Transverse colon (tissue), 4 donors: Measurements from ENCODE around the gene KDF1. TPM values are rescaled to one million over a fixed set of nuclear protein-coding genes. Genes with fewer than 3 reads are reported as not detected.

Experiments
- DNase-seq: peaks from one replicate; pipeline ENCODE4 v3.0.0-alpha.2; 2019
- H3K27ac ChIP-seq, 4 donors: fragments of 200-600 bp; sonication (generic); 2 replicates each; pipeline ENCODE4 v1.5.1; 2016 to 2018; ENCODE audit warnings: inconsistent platforms in 4 of 4
- H3K27me3 ChIP-seq: fragments of 200-600 bp; sonication (generic); 2 replicates; pipeline ENCODE4 v1.5.1; 2017; ENCODE audit warnings: inconsistent platforms
- H3K36me3 ChIP-seq, 4 donors: fragments of 200-600 bp; sonication (generic); 2 replicates each; pipeline ENCODE4 v1.5.1; 2017 to 2019; ENCODE audit warnings: inconsistent platforms in 4 of 4
- H3K4me1 ChIP-seq, 4 donors: fragments of 200-600 bp; sonication (generic); 2 replicates each; pipeline ENCODE4 v1.5.1; 2017 to 2020; ENCODE audit warnings: inconsistent platforms in 4 of 4
- H3K4me3 ChIP-seq, 4 donors: fragments of 200-600 bp; sonication (generic); 1 replicate in 1 of 4; 2 replicates in 3 of 4; pipeline versions ENCODE4 v1.5.1 to v1.6.1; 2017 to 2019; ENCODE audit warnings: inconsistent platforms in 4 of 4
- H3K9me3 ChIP-seq, 2 donors: fragments of 200-600 bp; sonication (generic); 2 replicates each; pipeline ENCODE4 v1.5.1; 2017 to 2019; ENCODE audit warnings: inconsistent platforms in 2 of 2
- EP300 ChIP-seq: sonication (generic); formaldehyde crosslinking; IDR thresholded peaks from one replicate; pipeline ENCODE4 v1.6.1; 2017; ENCODE audit warnings: antibody characterized with exemption, low read depth
- POLR2A ChIP-seq: fragments of 450-650 bp; IDR thresholded peaks from one replicate; pipeline ENCODE4 v1.6.1; 2016; ENCODE audit warnings: antibody characterized with exemption, mild to moderate bottlenecking, moderate library complexity
- POLR2AphosphoS5 ChIP-seq, 3 donors: sonication (generic); formaldehyde crosslinking; IDR thresholded peaks; one replicate each; pipeline ENCODE4 v1.6.1; 2016; ENCODE audit warnings: antibody characterized with exemption in 3 of 3
- WGBS, 2 donors: methylation state at CpG; one replicate each; pipeline ENCODE4 v1.1.5; 2018; ENCODE audit warnings: low coverage in 1 of 2; 5-methylcytosine and 5-hydroxymethylcytosine counted together
- in situ Hi-C, 4 donors: fragments of 200-750 bp; cut with MboI; loops; one replicate each; pipeline versions ENCODE4 v1.15.0 to v1.15.1; 2017; ENCODE audit warnings: low sequenced_read_pairs in 3 of 4, low pct_ligation_motif_present in 1 of 4, low pct_unique_long_range_greater_than_20kb in 1 of 4
- intact Hi-C: fragments of 100-400 bp; cut with DNase I; formaldehyde crosslinking; loops from one replicate; pipeline ENCODE4 v1.15.1; 2023; ENCODE audit warnings: low total_unique reads
- total RNA-seq, 4 donors: library from RNA; depleted of rRNA; stranded (reverse); fragments of >200 nt; gene quantifications; one replicate each; pipeline ENCODE4 v1.1.0, GENCODE V29; 2016
- TF ChIP-seq, protein P1 (sequence below), 5 experiments: fragments of 200-600 bp in 3 of 5; fragments of 450-650 bp in 2 of 5; sonication (generic) in 3 of 5; IDR thresholded peaks; 1 replicate in 2 of 5; 2 replicates in 3 of 5; pipeline ENCODE4 v1.5.1; 2016 to 2017; ENCODE audit warnings: antibody characterized with exemption in 5 of 5, inconsistent platforms in 3 of 5, mild to moderate bottlenecking in 2 of 5, moderate library complexity in 1 of 5

Gene KDF1
- total RNA-seq, 4 donors from 2014 or later, result 11.6 to 36.2 (median 29.8) TPM

DNA sequence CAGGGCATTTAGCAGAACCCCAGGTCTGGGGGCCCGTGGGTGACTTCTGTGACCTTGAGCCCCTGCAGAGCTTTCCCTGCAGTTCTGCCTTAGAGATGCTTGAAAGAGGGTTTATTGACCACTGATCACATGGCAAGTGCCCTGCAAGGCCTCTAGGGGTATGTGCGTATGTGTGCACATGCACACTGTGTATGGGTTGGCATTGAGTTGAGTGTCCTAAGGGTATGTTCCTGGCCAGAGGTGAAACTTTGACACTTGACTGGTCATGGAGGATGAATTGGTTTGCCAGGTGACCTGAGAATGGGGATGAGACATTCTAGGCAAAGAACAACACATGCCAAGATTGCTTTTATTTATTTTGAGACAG is 21.6 kb downstream of the KDF1 start:
- Histone ChIP-seq H3K27ac (no peak overlapping the region), H3K4me1 (no peaks in the 10 kb centered on the region), H3K9me3 (no peaks in the 10 kb centered on the region), H3K36me3 (peaks cover 0 to 31% (median 12%) of the 10 kb centered on the region in 4 donors), H3K4me3 (no peak overlapping the region), H3K27me3 (no peaks in the 10 kb centered on the region)
- 90% methylated on average over 2 of the region's 2 CpGs; no CpG with 5 or more reads in 1 of the 2 donors for WGBS, 2 donors
- TF ChIP-seq POLR2AphosphoS5 (IDR thresholded peaks at IDR 0.05) (no peak), POLR2A (no peak), EP300 (no peak)
- intact Hi-C loops (no loop called here), in situ Hi-C loops (no loop called here)
- DNase-seq, result no peak

DNA sequence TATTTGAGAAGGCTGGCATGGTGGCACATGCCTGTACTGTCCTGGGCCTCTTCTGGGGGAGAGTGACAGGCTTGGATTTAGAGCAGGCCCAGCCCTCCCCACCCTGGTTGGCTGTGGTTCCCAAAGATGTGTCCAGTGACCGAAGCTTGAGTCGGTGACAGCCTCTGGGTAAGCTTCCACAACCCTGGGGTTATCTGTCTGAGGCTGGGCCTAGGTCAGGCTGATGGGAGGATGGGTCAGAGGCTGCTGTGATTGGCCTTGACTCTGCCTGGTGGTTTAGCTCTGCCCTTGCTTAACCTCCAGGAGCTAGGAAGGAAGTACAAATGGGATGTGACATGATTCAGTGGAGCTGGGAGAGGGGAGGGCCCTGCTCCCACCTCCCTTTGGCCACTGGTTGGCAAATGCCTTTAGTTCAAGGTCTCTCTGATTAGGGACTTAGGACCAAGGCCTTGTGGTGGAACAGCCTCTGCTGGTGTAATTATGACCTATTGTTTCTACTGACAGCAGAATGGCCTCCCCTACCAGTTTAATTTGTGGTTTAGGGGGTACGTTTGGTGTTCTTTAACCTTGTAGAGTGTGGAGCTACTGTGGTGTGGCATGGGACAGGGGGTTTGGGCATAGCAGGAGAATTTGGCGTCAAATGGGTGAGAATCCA is 22.1 kb downstream of the KDF1 start:
- no peak for TF ChIP-seq EP300
- TF ChIP-seq, protein P1, sequence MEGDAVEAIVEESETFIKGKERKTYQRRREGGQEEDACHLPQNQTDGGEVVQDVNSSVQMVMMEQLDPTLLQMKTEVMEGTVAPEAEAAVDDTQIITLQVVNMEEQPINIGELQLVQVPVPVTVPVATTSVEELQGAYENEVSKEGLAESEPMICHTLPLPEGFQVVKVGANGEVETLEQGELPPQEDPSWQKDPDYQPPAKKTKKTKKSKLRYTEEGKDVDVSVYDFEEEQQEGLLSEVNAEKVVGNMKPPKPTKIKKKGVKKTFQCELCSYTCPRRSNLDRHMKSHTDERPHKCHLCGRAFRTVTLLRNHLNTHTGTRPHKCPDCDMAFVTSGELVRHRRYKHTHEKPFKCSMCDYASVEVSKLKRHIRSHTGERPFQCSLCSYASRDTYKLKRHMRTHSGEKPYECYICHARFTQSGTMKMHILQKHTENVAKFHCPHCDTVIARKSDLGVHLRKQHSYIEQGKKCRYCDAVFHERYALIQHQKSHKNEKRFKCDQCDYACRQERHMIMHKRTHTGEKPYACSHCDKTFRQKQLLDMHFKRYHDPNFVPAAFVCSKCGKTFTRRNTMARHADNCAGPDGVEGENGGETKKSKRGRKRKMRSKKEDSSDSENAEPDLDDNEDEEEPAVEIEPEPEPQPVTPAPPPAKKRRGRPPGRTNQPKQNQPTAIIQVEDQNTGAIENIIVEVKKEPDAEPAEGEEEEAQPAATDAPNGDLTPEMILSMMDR (IDR thresholded peaks at IDR 0.05), result no peak
- TF ChIP-seq POLR2A, result no peak
- no peak for TF ChIP-seq POLR2AphosphoS5 (IDR thresholded peaks at IDR 0.05)
- no peak overlapping the region for H3K4me3 ChIP-seq
- peaks cover 0 to 26% (median 9%) of the 10 kb centered on the region in 4 donors for H3K36me3 ChIP-seq
- intact Hi-C loops (no loop called here), in situ Hi-C loops (no loop called here)
- no peak overlapping the region for H3K27ac ChIP-seq
- no peaks in the 10 kb centered on the region for H3K9me3 ChIP-seq
- H3K27me3 ChIP-seq, result no peaks in the 10 kb centered on the region
- WGBS, 2 donors, result 92% methylated on average over 4 of the region's 4 CpGs; no CpG with 5 or more reads in 1 of the 2 donors
- no peak for DNase-seq
- no peaks in the 10 kb centered on the region for H3K4me1 ChIP-seq

DNA sequence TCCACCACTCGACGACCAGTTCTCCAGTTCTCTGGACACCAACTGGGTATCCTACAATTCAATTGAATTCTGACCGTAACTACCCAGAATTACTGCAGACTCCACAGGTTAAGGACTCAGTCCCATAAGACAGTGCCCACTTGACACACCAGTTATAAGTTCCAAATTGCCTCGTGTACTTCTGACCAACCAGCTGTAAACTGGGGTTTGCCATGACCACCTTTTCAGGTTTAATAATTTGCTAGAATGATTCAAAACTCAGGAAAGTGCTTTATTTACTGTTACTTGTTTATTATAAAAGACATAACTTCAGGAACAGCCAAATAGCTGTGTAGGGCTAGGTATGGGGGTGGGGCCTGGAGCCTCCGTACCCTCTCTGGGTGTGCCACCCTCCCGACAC is 23.4 kb downstream of the KDF1 start:
- H3K27me3 ChIP-seq, result no peaks in the 10 kb centered on the region
- WGBS, 2 donors, result 82 to 86% methylated on average over 6 of the region's 6 CpGs
- in situ Hi-C loops (no loop called here), intact Hi-C loops (no loop called here)
- DNase-seq, result no peak
- no peaks in the 10 kb centered on the region for H3K4me1 ChIP-seq
- H3K27ac ChIP-seq, result no peak overlapping the region
- H3K36me3 ChIP-seq, result peaks cover 0 to 13% (median 3%) of the 10 kb centered on the region in 4 donors
- H3K4me3 ChIP-seq, result no peak overlapping the region
- no peaks in the 10 kb centered on the region for H3K9me3 ChIP-seq
- no peak for TF ChIP-seq POLR2A
- no peak for TF ChIP-seq POLR2AphosphoS5 (IDR thresholded peaks at IDR 0.05)
- no peak for TF ChIP-seq EP300
- TF ChIP-seq, protein P1 (IDR thresholded peaks at IDR 0.05), result no peak

DNA sequence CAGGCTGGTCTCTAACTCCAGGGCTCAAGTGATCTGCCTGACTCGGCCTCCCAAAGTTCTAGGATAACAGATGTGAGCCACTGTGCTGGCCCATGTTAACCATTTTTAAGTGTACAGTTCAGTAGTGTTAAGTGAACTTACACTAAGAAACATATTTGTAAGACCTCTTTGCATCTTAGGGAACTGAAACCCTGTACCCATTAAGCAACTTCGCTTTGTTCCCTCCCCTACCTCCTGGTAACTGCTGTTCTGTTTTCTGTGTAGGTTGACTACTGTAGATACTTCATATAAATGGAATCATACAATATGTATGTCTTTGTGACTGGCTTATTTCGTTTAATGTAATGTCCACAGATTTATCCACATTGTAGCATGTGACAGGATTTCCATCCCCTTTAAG is 27.7 kb downstream of the KDF1 start:
- no peaks in the 10 kb centered on the region for H3K9me3 ChIP-seq
- H3K36me3 ChIP-seq, result peaks cover 0 to 21% (median 5%) of the 10 kb centered on the region in 4 donors
- intact Hi-C loops, result no loop called here
- H3K27ac ChIP-seq, result no peak overlapping the region
- in situ Hi-C loops, result no loop called here
- 69 to 73% methylated on average over 3 of the region's 3 CpGs for WGBS, 2 donors
- TF ChIP-seq EP300 (no peak), POLR2AphosphoS5 (IDR thresholded peaks at IDR 0.05) (no peak), POLR2A (no peak)
- TF ChIP-seq, protein P1 (IDR thresholded peaks at IDR 0.05), result no peak
- H3K27me3 ChIP-seq, result no peaks in the 10 kb centered on the region
- DNase-seq, result no peak
- H3K4me3 ChIP-seq, result no peak overlapping the region
- no peaks in the 10 kb centered on the region for H3K4me1 ChIP-seq
